ENCODE results near the gene CENPVL1.

The CENPVL1 gene

GRCh38 chrX:51743179-51743957 lies 33.1 kb downstream of the CENPVL1 start, which contains the start of gene GSPT2:
Gene GSPT2 (plus strand): TSS chrX:51743442. CDS start chrX:51743627, 185 bp downstream.
- peak; percentile 9 for DNase-seq (ENCODE audit: low spot score)
- no peaks in the 10 kb centered on the region for H3K9me3 ChIP-seq (replicated peaks in 1 of 2; ENCODE audit: control insufficient read depth in 2 of 2, insufficient read depth in 1 of 2, low read depth in 1 of 2, low read length in 2 of 2)
- H3K4me3 ChIP-seq (ENCODE audit: low read length in 2 of 2) = peak within 1 kb of the TSS; percentile 91 to 99
- no CpG with 5 or more reads among the region's 63 CpGs for WGBS, 2 donors (ENCODE audit: extremely low coverage in 2 of 2, insufficient read length in 2 of 2, insufficient replicate concordance in 1 of 2)
- no peak within 1 kb of the TSS for H3K27ac ChIP-seq (replicated peaks; ENCODE audit: low read length)
- peak within 1 kb of the TSS; percentile 92 for H4K8ac ChIP-seq (ENCODE audit: low read depth, low read length)
- peak within 1 kb of the TSS; percentile 22 for H2BK12ac ChIP-seq (ENCODE audit: low read length)
- H2AK5ac ChIP-seq (ENCODE audit: low read depth, low read length) = no peak within 1 kb of the TSS
- H3K27me3 ChIP-seq (ENCODE audit: control insufficient read depth in 3 of 3, insufficient read depth in 3 of 3, low read depth in 1 of 3, low read length in 3 of 3) = peaks cover 0 to 16% (median 0%) of the 10 kb centered on the region in 3 experiments
- peaks cover 0 to 3% of the 10 kb centered on the region in 2 donors for H3K4me1 ChIP-seq (ENCODE audit: control insufficient read depth in 2 of 2, insufficient read depth in 1 of 2, low read depth in 1 of 2, low read length in 2 of 2)
- no peak within 1 kb of the TSS for H2BK120ac ChIP-seq (ENCODE audit: low read depth, low read length)
- peak within 1 kb of the TSS; percentile 91 for H3K23ac ChIP-seq (ENCODE audit: low read depth, low read length, poor library complexity)
- peak within 1 kb of the TSS; percentile 93 for H2AFZ ChIP-seq (ENCODE audit: low read length)
- peak within 1 kb of the TSS; percentile 96 for H3K18ac ChIP-seq (ENCODE audit: low read length)
- H3K9ac ChIP-seq (ENCODE audit: low read depth, low read length, poor library complexity) = peak within 1 kb of the TSS; percentile 90
- no peak within 1 kb of the TSS for H3K4ac ChIP-seq (ENCODE audit: low read length)
- H4K91ac ChIP-seq (ENCODE audit: low read depth, low read length, poor library complexity) = no peak within 1 kb of the TSS
- no peak within 1 kb of the TSS for H3K14ac ChIP-seq (ENCODE audit: low read length)
- H3K36me3 ChIP-seq (replicated peaks in 1 of 2; ENCODE audit: control insufficient read depth in 2 of 2, insufficient read depth in 2 of 2, low read length in 2 of 2) = peaks cover 0 to 23% of the 10 kb centered on the region in 2 donors
- no peak within 1 kb of the TSS for H2BK15ac ChIP-seq (ENCODE audit: low read length)
- H2BK5ac ChIP-seq (ENCODE audit: low read length) = peak within 1 kb of the TSS; percentile 53
- H3K79me1 ChIP-seq (ENCODE audit: low read depth, low read length) = peaks cover 2% of the 10 kb centered on the region
- H3K4me2 ChIP-seq (ENCODE audit: insufficient read depth, low read length, poor library complexity, severe bottlenecking) = peak within 1 kb of the TSS; percentile 33

- Histone ChIP-seq H3K79me1 (ENCODE audit: low read depth, low read length) (peaks cover 2% of the 10 kb centered on the region), H3K27ac (replicated peaks; ENCODE audit: low read length) (no peak overlapping the region), H2AFZ (ENCODE audit: low read length) (no peak overlapping the region), H3K4ac (ENCODE audit: low read length) (no peak overlapping the region), H3K4me3 (ENCODE audit: low read length in 2 of 2) (no peak overlapping the region), H2BK15ac (ENCODE audit: low read length) (no peak overlapping the region), H3K18ac (ENCODE audit: low read length) (no peak overlapping the region), H2BK120ac (ENCODE audit: low read depth, low read length) (no peak overlapping the region), H3K4me1 (ENCODE audit: control insufficient read depth in 2 of 2, insufficient read depth in 1 of 2, low read depth in 1 of 2, low read length in 2 of 2) (peaks cover 0 to 3% of the 10 kb centered on the region in 2 donors), H3K9me3 (replicated peaks in 1 of 2; ENCODE audit: control insufficient read depth in 2 of 2, insufficient read depth in 1 of 2, low read depth in 1 of 2, low read length in 2 of 2) (no peaks in the 10 kb centered on the region), H4K91ac (ENCODE audit: low read depth, low read length, poor library complexity) (no peak overlapping the region), H2AK5ac (ENCODE audit: low read depth, low read length) (no peak overlapping the region), H4K8ac (ENCODE audit: low read depth, low read length) (no peak overlapping the region), H3K23ac (ENCODE audit: low read depth, low read length, poor library complexity) (no peak overlapping the region), H3K4me2 (ENCODE audit: insufficient read depth, low read length, poor library complexity, severe bottlenecking) (no peak overlapping the region), H2BK12ac (ENCODE audit: low read length) (no peak overlapping the region), H3K14ac (ENCODE audit: low read length) (no peak overlapping the region), H3K27me3 (ENCODE audit: control insufficient read depth in 3 of 3, insufficient read depth in 3 of 3, low read depth in 1 of 3, low read length in 3 of 3) (no peaks in the 10 kb centered on the region), H2BK5ac (ENCODE audit: low read length) (no peak overlapping the region), H3K9ac (ENCODE audit: low read depth, low read length, poor library complexity) (no peak overlapping the region), H3K36me3 (replicated peaks in 1 of 2; ENCODE audit: control insufficient read depth in 2 of 2, insufficient read depth in 2 of 2, low read length in 2 of 2) (peaks cover 0 to 23% of the 10 kb centered on the region in 2 donors)
- DNase-seq (ENCODE audit: low spot score) = no peak
These were observed 37.4 kb downstream of the CENPVL1 start for GRCh38 chrX:51747671-51748070.

- Histone ChIP-seq H2AFZ (ENCODE audit: low read length) (no peak overlapping the region), H4K8ac (ENCODE audit: low read depth, low read length) (no peak overlapping the region), H3K14ac (ENCODE audit: low read length) (no peak overlapping the region), H2BK12ac (ENCODE audit: low read length) (no peak overlapping the region), H3K4me3 (ENCODE audit: low read length in 2 of 2) (no peak overlapping the region), H3K36me3 (replicated peaks in 1 of 2; ENCODE audit: control insufficient read depth in 2 of 2, insufficient read depth in 2 of 2, low read length in 2 of 2) (no peaks in the 10 kb centered on the region), H3K27ac (replicated peaks; ENCODE audit: low read length) (no peak overlapping the region), H3K27me3 (ENCODE audit: control insufficient read depth in 3 of 3, insufficient read depth in 3 of 3, low read depth in 1 of 3, low read length in 3 of 3) (peaks cover 0 to 4% (median 0%) of the 10 kb centered on the region in 3 experiments), H3K4me2 (ENCODE audit: insufficient read depth, low read length, poor library complexity, severe bottlenecking) (no peak overlapping the region), H4K91ac (ENCODE audit: low read depth, low read length, poor library complexity) (no peak overlapping the region), H2BK5ac (ENCODE audit: low read length) (no peak overlapping the region), H2BK120ac (ENCODE audit: low read depth, low read length) (no peak overlapping the region), H3K18ac (ENCODE audit: low read length) (no peak overlapping the region), H3K4me1 (ENCODE audit: control insufficient read depth in 2 of 2, insufficient read depth in 1 of 2, low read depth in 1 of 2, low read length in 2 of 2) (peaks cover 0 to 11% of the 10 kb centered on the region in 2 donors), H2AK5ac (ENCODE audit: low read depth, low read length) (no peak overlapping the region), H2BK15ac (ENCODE audit: low read length) (no peak overlapping the region), H3K79me1 (ENCODE audit: low read depth, low read length) (no peaks in the 10 kb centered on the region), H3K9me3 (replicated peaks in 1 of 2; ENCODE audit: control insufficient read depth in 2 of 2, insufficient read depth in 1 of 2, low read depth in 1 of 2, low read length in 2 of 2) (no peaks in the 10 kb centered on the region), H3K9ac (ENCODE audit: low read depth, low read length, poor library complexity) (no peak overlapping the region), H3K23ac (ENCODE audit: low read depth, low read length, poor library complexity) (no peak overlapping the region), H3K4ac (ENCODE audit: low read length) (no peak overlapping the region)
- DNase-seq (ENCODE audit: low spot score) = no peak
- no CpG with 5 or more reads among the region's 6 CpGs for WGBS, 2 donors (ENCODE audit: extremely low coverage in 2 of 2, insufficient read length in 2 of 2, insufficient replicate concordance in 1 of 2)
These were observed 48.9 kb downstream of the CENPVL1 start for GRCh38 chrX:51759055-51759839.

GRCh38 chrX:51760657-51761056 lies 50.3 kb downstream of the CENPVL1 start:
- Histone ChIP-seq H3K18ac (ENCODE audit: low read length) (no peak overlapping the region), H2BK120ac (ENCODE audit: low read depth, low read length) (no peak overlapping the region), H2AK5ac (ENCODE audit: low read depth, low read length) (no peak overlapping the region), H3K4me3 (ENCODE audit: low read length in 2 of 2) (no peak overlapping the region), H3K4me2 (ENCODE audit: insufficient read depth, low read length, poor library complexity, severe bottlenecking) (no peak overlapping the region), H3K9me3 (replicated peaks in 1 of 2; ENCODE audit: control insufficient read depth in 2 of 2, insufficient read depth in 1 of 2, low read depth in 1 of 2, low read length in 2 of 2) (no peaks in the 10 kb centered on the region), H3K4me1 (ENCODE audit: control insufficient read depth in 2 of 2, insufficient read depth in 1 of 2, low read depth in 1 of 2, low read length in 2 of 2) (peaks cover 0 to 11% of the 10 kb centered on the region in 2 donors), H2BK12ac (ENCODE audit: low read length) (no peak overlapping the region), H2AFZ (ENCODE audit: low read length) (no peak overlapping the region), H2BK5ac (ENCODE audit: low read length) (no peak overlapping the region), H3K27me3 (ENCODE audit: control insufficient read depth in 3 of 3, insufficient read depth in 3 of 3, low read depth in 1 of 3, low read length in 3 of 3) (peaks cover 0 to 4% (median 0%) of the 10 kb centered on the region in 3 experiments), H4K91ac (ENCODE audit: low read depth, low read length, poor library complexity) (no peak overlapping the region), H3K27ac (replicated peaks; ENCODE audit: low read length) (no peak overlapping the region), H3K4ac (ENCODE audit: low read length) (no peak overlapping the region), H3K14ac (ENCODE audit: low read length) (no peak overlapping the region), H3K79me1 (ENCODE audit: low read depth, low read length) (no peaks in the 10 kb centered on the region), H3K36me3 (replicated peaks in 1 of 2; ENCODE audit: control insufficient read depth in 2 of 2, insufficient read depth in 2 of 2, low read length in 2 of 2) (no peaks in the 10 kb centered on the region), H3K9ac (ENCODE audit: low read depth, low read length, poor library complexity) (no peak overlapping the region), H4K8ac (ENCODE audit: low read depth, low read length) (no peak overlapping the region), H3K23ac (ENCODE audit: low read depth, low read length, poor library complexity) (no peak overlapping the region), H2BK15ac (ENCODE audit: low read length) (no peak overlapping the region)
- no CpG with 5 or more reads among the region's 4 CpGs for WGBS, 2 donors (ENCODE audit: extremely low coverage in 2 of 2, insufficient read length in 2 of 2, insufficient replicate concordance in 1 of 2)
- DNase-seq (ENCODE audit: low spot score) = no peak
